GM18508 (cell line): ENCODE results near the gene ZNF560.
"Not testable (repeated sequence)": the region's sequence is repeated elsewhere in the genome, so short reads cannot be mapped to it uniquely, and the experiment has no call there.

Source experiments
- ATAC-seq: cut with Tn5 transposase; IDR thresholded peaks from one replicate; pipeline ENCODE4 v1.9.1; 2021; ENCODE audit warnings: moderate number of reproducible peaks; ENCODE audit not compliant: insufficient read depth, unreplicated experiment

Gene ZNF560

GRCh38 chr19:9498183-9498902 lies at the start of gene ZNF560:
ZNF560 (minus strand) TSS chr19:9498616; CDS start chr19:9475313, 23,303 bp downstream.
- ATAC-seq = no peak

- ATAC-seq = no peak
Observed at GRCh38 chr19:9547870-9548269, 49.5 kb upstream of the ZNF560 start.

- not testable (repeated sequence) for ATAC-seq
Observed at GRCh38 chr19:9541281-9541680, 42.9 kb upstream of the ZNF560 start.

- ATAC-seq = not testable (repeated sequence)
Observed at GRCh38 chr19:9539921-9540320, 41.5 kb upstream of the ZNF560 start.

- not testable (repeated sequence) for ATAC-seq
Observed at GRCh38 chr19:9539201-9539600, 40.8 kb upstream of the ZNF560 start.

GRCh38 chr19:9538183-9539058 lies 40.0 kb upstream of the ZNF560 start, which contains the start of gene ZNF426:
ZNF426 (minus strand) TSS chr19:9538645; CDS start chr19:9536232, 2,413 bp downstream.
- ATAC-seq = no peak

- no peak for ATAC-seq
Observed at GRCh38 chr19:9535934-9536333, 37.5 kb upstream of the ZNF560 start.

- ATAC-seq = no peak
Observed at GRCh38 chr19:9531933-9532332, 33.5 kb upstream of the ZNF560 start.

GRCh38 chr19:9528757-9529336 lies 30.4 kb upstream of the ZNF560 start:
- ATAC-seq = no peak

GRCh38 chr19:9523885-9524474 lies 25.6 kb upstream of the ZNF560 start:
- ATAC-seq = no peak

- ATAC-seq = no peak
Observed at GRCh38 chr19:9507285-9507684, 8.9 kb upstream of the ZNF560 start.

GRCh38 chr19:9500796-9501195 lies 2.4 kb upstream of the ZNF560 start:
- ATAC-seq = no peak

GRCh38 chr19:9494096-9494495 lies 4.3 kb downstream of the ZNF560 start:
- ATAC-seq = no peak

GRCh38 chr19:9487016-9487415 lies 11.4 kb downstream of the ZNF560 start:
- no peak for ATAC-seq

- no peak for ATAC-seq
Observed at GRCh38 chr19:9485140-9485539, 13.3 kb downstream of the ZNF560 start.

- no peak for ATAC-seq
Observed at GRCh38 chr19:9474975-9475374, 23.4 kb downstream of the ZNF560 start.

- no peak for ATAC-seq
Observed at GRCh38 chr19:9467161-9467560, 31.3 kb downstream of the ZNF560 start.

GRCh38 chr19:9461938-9462337 lies 36.5 kb downstream of the ZNF560 start:
- ATAC-seq = no peak

- no peak for ATAC-seq
Observed at GRCh38 chr19:9456018-9456689, 42.3 kb downstream of the ZNF560 start.

GRCh38 chr19:9453953-9454352 lies 44.5 kb downstream of the ZNF560 start:
- ATAC-seq = no peak
